Adrenal gland (tissue), 5 donors: Measurements from ENCODE around the gene GAK.

ENCODE experiments used
- CTCF ChIP-seq, 6 experiments: fragments of 450-650 bp in 4 of 6; fragments of 200-600 bp in 2 of 6; sonication (generic) in 1 of 6; IDR thresholded peaks; 1 replicate in 5 of 6; 2 replicates in 1 of 6; pipeline versions ENCODE4 v1.5.1 to v1.8.0; 2016 to 2021; ENCODE audit warnings: antibody characterized with exemption in 6 of 6, mild to moderate bottlenecking in 2 of 6, moderate library complexity in 1 of 6
- POLR2A ChIP-seq, 2 donors: fragments of 450-650 bp; IDR thresholded peaks; one replicate each; pipeline ENCODE4 v1.6.1; 2017; ENCODE audit warnings: antibody characterized with exemption in 2 of 2, mild to moderate bottlenecking in 2 of 2, moderate library complexity in 1 of 2
- donor health status: DM: no; HTN: no; CAD: no.

- TF ChIP-seq CTCF (IDR thresholded peaks at IDR 0.05): no peak
- no peak for TF ChIP-seq POLR2A (IDR thresholded peaks at IDR 0.05)
Observed at GRCh38 chr4:885353-885752, 46.8 kb downstream of the GAK start.
